Measurements from ENCODE around the gene TSC22D3.

Gene TSC22D3

GRCh38 chrX:107725761-107726555 is 49.6 kb downstream of the TSC22D3 start:
- no peak for TF ChIP-seq CTCF (IDR thresholded peaks at IDR 0.05; ENCODE audit: borderline replicate concordance, insufficient read depth, low read depth, low read length)
- H3K4me3 ChIP-seq (ENCODE audit: low read depth, low read length), result no peak overlapping the region

GRCh38 chrX:107724653-107725052 is 50.9 kb downstream of the TSC22D3 start:
- no peak for TF ChIP-seq CTCF (IDR thresholded peaks at IDR 0.05; ENCODE audit: borderline replicate concordance, insufficient read depth, low read depth, low read length)
- H3K4me3 ChIP-seq (ENCODE audit: low read depth, low read length), result no peak overlapping the region

- TF ChIP-seq CTCF (IDR thresholded peaks at IDR 0.05; ENCODE audit: borderline replicate concordance, insufficient read depth, low read depth, low read length), result no peak
- no peak overlapping the region for H3K4me3 ChIP-seq (ENCODE audit: low read depth, low read length)
Measured at GRCh38 chrX:107723511-107723910, 52.1 kb downstream of the TSC22D3 start.

GRCh38 chrX:107721966-107722707 is 53.5 kb downstream of the TSC22D3 start:
- no peak for TF ChIP-seq CTCF (IDR thresholded peaks at IDR 0.05; ENCODE audit: borderline replicate concordance, insufficient read depth, low read depth, low read length)
- no peak overlapping the region for H3K4me3 ChIP-seq (ENCODE audit: low read depth, low read length)

GRCh38 chrX:107721318-107721717 is 54.3 kb downstream of the TSC22D3 start:
- H3K4me3 ChIP-seq (ENCODE audit: low read depth, low read length), result no peak overlapping the region
- no peak for TF ChIP-seq CTCF (IDR thresholded peaks at IDR 0.05; ENCODE audit: borderline replicate concordance, insufficient read depth, low read depth, low read length)

GRCh38 chrX:107718156-107718621 is 57.4 kb downstream of the TSC22D3 start:
- peak; percentile 71 for TF ChIP-seq CTCF (IDR thresholded peaks at IDR 0.05; ENCODE audit: borderline replicate concordance, insufficient read depth, low read depth, low read length)

More at GRCh38 chrX:107718156-107718621, 57.4 kb downstream of the TSC22D3 start:
- no peak overlapping the region for H3K4me3 ChIP-seq (ENCODE audit: low read depth, low read length)
